Stimulated activated CD4-positive, alpha-beta T cell treated with anti-CD3 and anti-CD28 coated beads, Interleukin-1b, Interleukin-23, amount 100 ng/mL, for 4 hours (primary cell): ENCODE measurements around the gene CCDC134.
"Not testable (repeated sequence)": the region's sequence is repeated elsewhere in the genome, so short reads cannot be mapped to it uniquely, and the experiment has no call there.

Source experiments
- DNase-seq, 2 donors: peaks; one replicate each; pipeline ENCODE4 v3.0.0-alpha.2; 2020; ENCODE audit warnings: low read depth in 2 of 2

Gene CCDC134

DNA sequence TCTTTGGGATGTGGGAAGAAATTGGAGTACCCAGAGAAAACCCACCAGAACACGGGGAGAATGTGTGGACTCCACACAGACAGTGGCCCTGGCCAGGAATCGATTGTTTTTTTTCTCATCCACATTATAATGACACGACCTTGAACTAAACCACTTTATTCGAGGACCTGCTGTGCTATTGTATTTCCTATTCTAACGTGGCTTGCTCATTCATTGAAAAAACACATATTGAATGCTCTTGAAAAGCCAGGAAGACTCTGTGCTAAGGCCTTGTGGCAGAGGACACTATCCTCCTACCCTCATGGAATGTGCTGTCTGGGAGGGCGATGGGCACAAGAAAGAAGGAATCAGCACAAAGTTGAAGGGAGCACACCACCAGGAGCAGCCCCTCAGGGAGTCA is 23.3 kb downstream of the CCDC134 start:
- DNase-seq: no peak

DNA sequence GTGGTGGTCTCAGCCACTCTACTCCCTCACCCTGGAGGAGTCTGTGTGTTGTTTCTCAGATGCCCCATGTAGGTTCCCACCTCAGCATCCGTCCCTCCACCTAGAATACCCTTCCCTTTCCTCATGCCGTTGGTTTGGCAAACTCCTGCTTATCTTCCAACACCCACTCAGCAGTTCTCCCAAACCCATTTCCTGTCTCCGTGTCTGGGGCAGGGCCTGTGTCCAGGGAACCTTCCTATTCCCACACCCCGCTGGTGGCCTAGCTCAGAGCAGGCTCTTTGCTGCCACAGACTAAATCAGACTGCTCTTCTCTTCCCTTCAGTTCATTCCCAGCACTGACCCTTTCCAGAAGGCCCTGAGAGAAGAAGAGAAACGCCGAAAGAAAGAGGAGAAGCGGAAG is 24.9 kb downstream of the CCDC134 start:
- DNase-seq: no peak

DNA sequence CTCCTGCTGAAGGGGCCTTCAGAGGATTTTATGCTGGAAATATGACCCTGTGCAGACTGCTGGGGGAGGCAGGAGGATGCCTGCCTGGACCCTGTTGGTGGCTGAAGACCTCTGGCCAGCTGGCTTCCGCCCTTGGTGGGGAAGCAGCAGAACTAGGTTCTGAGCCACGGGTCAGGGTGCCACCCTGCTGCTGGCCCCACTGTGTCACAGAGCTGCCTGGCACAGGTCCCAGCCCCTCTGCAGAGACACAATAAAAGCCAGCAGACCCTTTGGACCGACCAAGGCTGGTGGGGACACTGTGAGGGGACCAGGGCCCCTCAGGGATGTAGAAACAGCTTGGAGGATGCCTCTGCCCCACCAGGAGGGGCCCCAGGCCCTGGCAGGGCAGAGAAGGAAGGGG is 25.5 kb downstream of the CCDC134 start:
- no peak for DNase-seq

DNA sequence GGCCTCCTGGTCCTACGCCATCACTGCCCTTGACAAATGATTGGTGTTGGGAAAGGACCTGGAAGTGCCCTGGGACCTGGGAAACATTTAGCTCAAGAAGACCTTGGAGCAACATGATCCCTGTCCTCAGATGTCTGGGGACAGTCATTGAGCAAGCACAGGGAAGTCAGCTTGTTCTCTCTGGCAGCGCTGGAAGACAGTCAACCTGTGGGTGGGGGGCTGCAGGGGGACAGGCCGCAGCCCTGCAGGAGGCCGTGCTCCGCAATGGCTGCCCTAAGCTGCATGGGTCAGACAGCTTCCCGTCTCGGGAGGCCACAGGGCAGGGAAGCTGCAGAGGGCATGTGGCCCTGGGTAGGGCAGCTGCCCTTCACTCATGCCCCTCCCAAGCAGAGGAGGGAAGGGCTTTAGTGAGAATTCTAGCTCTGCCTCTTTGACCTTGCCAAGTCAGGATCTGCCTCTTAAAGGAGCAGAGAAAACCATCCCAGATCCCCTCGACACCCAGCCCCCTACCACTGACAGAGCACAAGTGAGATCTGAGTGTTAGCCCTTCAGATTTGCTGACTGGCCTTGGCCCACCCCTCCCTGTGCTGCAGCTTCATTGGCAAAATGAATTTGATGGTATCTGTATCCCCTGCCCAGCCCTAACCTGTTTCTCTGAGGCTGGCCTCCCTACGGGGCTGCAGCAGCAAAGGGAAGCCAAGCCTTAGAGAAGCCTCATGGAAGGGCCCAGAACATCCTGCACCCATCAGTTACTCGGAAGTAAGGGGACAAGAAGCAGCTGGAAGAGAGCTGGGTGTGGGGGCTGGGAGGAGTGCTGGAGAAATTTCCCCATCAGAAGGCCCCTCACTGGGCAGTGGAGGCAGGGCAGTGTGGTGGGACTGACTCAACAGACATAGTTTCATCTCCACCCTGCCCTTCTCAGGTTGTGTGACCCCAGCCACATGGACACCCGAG is 26.2 kb downstream of the CCDC134 start:
- no peak for DNase-seq

DNA sequence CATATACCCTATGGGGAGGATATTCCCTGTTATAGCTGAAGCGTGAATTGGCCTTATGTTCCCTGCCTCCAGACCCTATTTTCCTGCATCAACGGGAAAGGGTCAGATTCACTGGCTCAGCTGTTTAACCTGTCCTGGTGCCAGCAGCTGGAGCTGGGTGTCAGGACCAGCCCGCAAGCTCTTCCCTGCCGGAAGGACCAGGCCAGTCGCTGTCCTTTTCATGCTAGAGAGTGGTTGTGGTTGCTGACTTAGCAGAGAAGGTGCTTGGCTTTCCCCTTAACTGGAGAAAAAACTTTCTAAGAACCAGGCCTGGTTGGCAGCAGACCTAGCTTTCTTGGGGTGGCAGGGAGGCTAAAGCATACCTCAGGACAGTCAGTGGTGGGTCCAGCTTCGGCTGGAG is 27.2 kb downstream of the CCDC134 start:
- DNase-seq: no peak

DNA sequence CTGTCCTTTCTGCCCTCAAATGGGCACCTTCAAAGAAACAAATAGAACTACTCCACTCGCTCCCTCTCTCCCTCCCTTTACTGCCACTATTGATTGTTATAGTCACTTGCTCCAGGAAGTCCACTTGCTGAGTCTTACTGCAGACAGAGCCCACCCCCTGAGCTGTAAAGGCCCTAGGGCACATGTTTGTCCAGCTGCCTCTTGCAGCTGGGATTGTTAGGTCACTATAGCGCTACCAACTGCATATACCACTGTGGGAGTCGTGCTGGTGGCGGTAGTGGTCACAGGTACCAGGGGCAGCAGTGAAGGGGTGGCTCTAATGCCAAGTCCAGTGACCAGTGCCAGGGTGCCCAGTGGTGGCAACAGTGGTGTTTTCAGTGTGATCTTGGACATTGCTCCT is 28.0 kb downstream of the CCDC134 start:
- no peak for DNase-seq

DNA sequence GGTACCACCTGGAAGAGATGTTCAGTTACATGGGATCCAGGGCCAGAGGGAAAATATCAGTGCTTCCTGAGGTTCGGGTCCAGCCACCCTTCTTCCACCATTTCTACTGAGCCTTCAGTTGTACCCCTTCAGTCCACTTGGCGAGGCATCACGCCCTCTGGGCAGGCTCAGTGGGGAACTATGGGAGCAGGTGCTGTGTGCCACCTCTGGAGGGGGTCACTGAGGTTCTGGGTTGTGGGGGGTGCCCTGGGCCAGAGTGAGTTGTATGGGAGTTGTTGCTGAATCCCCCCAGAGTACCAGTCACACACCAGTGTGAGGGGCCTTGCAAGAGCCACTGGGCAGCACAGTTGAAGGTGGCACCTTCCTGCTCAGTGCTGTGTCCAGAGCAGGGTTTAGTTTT is 29.7 kb downstream of the CCDC134 start:
- no peak for DNase-seq

DNA sequence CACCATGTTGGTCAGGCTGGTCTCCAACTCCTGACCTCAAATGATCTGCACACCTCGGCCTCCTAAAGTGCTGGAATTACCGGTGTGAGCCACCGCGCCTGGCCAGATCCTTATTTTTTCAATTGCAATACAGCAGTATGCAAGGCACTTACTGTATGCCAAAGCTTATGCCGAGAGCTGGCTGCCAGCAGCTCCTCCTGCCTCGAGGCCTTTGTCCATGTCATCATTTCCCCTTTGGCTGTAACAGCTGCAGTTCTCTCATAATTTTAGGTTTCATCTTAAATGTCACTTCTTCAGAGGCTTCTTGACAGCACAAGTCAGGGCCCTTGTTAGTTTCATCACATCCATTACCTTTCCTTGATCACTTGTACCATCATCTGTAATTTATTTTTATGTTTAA is 30.9 kb downstream of the CCDC134 start:
- no peak for DNase-seq

DNA sequence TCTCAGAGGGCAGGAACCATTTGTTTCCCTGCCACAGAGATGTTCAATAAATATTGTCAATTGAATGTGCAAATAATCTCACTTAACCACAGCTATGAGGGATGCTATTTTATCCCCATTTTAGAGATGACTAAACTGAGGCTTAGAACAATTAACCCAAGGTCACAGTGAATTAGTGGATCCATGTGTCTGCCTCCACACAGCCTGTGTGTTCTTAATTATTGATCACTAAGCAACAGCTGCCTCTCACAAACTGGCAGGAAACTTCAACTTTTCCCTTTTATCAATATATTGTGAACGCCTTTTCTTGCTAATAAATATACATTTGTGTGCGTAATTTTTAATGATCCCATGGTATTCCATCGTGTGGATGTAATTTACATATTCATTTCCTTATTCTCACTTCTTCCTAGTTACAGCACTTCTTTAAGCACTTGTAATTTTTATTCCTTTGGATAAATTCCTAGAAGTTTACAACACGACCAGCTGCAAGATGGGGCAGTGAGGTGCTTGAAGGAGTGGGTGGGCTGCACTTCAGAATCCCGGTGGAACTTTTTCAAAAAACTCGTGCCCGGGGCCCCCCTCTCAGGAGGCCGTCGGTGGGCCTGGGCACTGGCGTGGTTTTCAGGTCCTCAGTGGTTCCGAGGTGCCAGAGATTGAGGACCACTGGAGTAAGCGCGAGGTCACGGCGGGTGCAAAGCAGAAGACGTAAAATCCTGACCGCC is 31.5 kb downstream of the CCDC134 start:
- no peak for DNase-seq

DNA sequence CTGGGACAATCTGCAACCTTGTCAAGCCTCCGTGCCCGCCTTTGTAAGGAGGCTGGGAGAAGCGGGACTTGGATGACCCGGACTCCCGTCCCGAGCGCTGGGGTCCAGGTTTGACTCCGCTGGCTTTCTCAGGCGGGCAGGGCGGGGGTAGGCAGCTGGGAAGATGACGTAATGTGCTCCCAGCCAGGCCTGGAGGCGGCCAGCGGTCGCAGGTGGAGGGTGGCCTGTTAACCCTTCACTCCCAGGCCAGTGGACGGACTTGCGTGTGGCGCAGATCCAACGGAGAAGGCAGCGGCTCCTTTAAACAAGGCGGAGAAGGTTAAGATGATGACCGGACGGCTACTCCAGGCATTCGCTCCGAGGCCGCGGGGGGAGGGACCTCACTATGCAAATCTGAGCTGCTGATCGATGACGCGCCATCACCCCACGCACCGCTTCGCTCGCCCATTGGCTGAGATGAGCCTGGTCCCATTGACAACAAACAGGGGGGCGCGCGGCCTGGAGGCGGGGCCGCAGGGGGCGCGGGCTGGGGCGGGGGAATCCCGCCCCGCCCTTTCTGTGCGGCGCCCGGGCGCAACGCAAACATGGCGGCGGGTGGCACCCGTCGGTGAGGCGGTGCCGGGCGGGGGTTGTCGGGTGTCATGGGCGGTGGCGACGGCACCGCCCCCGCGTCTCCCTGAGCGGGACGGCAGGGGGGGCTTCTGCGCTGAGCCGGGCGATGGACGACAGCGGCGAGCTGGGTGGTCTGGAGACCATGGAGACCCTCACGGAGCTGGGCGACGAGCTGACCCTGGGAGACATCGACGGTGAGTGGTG is 32.3 kb downstream of the CCDC134 start, which contains the start of gene SREBF2:
TSS of gene SREBF2 (plus strand) at position 553 of the 816 bp plus-strand sequence. CDS start at position 719, 166 bp downstream.
- DNase-seq: peak; percentile 97

DNA sequence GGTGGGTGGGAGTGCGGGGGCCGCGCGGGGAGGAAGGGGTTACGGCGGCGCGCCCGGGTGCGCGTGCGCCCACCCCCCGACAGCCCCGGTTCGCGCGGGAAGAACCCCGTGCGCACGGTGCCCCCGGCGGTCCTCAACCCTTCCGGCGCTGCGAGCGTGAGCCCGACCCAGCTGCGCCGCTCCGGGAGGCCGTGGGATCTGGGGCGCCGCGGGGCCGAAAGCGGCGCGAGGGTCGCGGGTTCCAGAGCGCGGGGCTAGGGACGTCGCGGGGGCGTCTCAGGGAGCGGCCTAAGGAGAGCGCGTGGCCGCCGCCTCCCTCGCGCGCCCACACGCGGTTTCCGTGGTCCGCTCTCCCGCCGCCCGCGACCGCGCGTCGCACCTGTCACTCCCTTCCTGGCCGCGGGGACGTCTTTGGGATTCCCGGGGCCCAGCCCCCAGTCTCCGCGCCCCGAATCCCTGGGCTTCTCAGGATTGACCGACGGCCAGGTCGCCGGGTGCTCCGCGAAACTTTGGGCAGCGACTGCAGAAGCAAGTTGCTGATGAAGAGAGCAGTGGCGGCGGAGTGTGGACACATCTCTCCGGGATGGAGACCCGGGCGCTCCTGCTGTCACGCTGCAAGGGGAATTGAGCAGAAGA is 33.0 kb downstream of the CCDC134 start:
- peak in 1 of 2 donors; percentile 36 for DNase-seq

DNA sequence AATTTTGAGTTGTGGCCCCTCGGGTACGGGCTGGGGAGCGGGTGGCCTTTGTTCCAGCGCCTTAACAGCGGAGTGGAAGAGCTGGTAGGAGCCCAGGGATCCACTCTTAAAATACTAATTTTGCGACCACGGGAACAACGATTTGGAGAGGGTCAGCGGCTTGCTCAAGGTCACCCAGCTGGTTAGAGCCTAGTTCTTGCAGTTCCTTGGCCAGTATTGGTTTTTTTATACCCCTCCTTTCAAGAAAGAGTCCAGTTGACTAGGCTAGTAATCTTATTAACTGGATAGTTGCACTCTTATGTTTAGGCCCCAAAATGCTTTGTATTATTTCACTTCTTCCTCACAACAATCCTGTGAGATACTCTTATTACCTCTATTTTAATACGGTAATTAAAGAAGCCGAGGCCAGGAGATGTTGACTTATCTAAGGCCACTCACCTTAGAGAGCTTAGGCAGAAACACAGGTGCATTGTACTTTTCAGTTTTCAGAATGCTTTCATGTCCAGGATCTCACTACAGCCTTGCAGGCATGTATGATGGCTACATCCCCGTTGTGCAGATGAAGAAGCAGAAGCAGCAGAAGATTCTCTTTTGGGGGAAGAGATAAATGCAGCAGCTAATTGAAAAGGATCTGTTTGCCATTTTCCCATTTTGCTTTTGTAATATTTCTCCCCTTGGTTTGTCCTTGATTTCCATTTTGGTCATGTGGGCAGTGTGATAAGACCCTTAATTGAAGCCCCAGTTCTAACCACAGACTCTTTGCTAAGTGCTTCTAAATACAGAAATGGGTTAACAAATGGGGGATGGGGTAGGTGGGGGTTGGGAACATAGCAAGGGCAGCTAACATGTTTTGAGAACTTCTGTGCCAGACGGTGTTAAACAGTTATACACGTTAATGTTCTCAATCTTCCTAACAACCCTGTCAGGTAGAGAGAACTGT is 33.8 kb downstream of the CCDC134 start:
- DNase-seq: no peak

DNA sequence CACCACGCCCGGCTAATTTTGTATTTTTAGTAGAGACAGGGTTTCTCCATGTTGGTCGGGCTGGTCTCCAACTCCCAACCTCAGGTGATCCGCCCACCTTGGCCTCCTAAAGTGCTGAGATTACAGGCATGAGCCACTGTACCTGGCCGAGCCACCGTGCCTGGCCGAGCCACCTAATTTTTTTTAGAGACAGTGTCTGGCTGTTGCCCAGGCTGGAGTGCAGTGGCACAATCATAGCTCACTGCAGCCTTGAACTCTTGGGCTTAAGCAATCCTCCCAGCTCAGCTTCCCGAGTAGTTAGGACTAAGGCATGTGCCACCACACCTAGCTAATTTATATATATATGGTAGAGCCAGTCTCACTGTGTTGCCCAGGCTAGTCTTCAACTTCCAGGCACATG is 35.0 kb downstream of the CCDC134 start:
- DNase-seq: not testable (repeated sequence)

DNA sequence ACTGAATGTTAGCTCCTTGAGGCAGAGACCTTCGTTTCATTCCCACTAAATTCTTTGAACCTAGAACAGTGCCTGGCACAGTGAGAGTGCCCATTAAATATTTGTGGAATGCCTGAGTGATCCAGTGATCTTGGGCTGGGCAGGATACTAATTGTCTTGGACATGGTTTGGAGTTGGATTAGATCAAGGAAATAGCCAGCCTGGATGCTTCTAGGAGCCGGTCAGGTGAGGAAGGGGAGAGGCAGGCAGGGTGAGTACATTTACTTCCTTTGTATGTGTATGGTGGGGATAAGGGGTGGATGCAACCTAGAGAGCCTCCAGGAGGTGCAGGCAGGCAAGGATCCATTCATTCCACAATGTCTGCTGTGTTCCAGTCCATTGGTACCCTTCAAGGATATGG is 36.1 kb downstream of the CCDC134 start:
- DNase-seq: no peak

DNA sequence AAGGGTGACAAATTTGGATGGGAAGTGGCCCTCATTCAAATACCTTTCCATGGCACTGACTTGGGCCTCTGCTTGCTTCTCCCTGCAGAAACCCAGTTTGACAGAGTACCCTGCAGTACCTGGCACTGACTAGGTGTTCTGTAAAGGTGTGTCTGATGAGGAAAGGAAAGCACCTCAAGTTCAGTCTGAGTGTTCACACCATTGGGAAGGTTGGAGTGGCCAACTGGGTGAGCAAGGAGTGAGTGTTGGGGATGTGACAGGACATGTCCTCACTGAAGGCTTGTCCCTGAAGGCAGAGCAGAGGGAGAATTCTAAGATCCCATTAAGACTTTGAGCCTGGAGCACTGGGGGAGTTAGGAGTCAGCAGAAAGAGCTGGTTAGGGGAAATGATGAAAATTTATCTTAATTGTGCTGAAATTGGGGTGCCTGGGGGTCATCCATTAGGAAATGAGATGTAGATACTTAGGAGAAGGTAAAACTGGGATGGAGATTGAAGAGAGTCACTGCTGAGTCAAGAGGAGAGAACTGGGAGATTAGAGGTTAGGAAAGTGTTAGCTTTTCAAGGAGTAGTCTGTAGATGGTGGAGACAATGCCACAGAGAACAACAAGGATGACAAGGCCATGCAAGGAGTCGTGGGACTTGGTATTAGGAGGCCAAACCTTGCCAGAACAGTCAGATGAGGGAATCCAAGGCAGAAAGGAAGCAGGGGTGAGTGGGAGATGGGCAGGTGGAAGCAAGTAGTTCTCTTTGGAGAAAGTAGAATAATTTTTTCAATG is 38.6 kb downstream of the CCDC134 start:
- DNase-seq: no peak

DNA sequence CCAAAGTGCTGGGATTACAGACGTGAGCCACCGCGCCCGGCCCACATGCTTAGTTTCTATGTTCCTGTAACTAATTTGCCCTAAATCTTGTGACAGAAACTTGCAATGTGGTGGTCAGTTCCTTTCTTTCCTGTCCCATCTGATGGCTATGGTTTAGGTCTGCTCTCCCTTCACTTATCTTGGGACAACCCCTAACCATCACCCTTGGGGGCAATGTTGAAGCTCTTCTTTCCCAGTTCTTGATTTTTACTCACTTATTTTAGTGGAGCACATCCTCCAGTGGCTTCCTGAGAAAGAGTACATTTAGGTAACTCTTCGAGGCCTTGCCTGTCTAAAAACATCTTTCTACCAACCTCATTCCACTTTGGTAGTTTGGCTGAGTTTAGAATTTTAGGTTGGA is 39.7 kb downstream of the CCDC134 start:
- no peak for DNase-seq

DNA sequence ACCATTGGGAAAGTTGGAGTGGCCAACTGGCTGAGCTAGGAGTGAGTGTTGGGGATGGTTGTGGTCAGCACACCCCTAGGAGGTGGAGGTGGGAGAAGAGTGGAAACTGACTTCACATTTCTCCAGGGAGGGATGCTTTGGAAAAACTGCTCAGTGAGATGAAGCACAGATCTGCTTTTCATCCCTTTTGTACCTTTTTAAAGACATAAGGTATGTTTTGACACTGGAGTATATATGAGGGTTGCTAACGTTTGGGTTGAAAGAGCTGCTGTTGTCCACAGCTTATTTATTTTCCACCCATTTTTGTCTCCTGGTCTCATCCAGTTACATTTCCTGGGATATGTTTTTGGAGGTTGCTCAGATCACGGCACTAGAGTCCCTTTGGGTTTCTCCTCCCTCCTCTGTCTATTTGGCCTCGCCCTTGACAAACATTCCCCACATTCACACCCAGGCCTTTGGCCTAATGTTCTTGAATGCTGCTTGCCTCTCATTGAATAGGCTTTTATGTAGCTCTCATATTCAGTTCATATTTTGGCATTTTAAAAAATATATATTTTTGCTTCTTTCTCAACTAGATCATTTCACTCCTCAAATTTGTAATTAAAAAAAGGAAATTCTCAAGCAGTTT is 40.7 kb downstream of the CCDC134 start:
- no peak for DNase-seq

DNA sequence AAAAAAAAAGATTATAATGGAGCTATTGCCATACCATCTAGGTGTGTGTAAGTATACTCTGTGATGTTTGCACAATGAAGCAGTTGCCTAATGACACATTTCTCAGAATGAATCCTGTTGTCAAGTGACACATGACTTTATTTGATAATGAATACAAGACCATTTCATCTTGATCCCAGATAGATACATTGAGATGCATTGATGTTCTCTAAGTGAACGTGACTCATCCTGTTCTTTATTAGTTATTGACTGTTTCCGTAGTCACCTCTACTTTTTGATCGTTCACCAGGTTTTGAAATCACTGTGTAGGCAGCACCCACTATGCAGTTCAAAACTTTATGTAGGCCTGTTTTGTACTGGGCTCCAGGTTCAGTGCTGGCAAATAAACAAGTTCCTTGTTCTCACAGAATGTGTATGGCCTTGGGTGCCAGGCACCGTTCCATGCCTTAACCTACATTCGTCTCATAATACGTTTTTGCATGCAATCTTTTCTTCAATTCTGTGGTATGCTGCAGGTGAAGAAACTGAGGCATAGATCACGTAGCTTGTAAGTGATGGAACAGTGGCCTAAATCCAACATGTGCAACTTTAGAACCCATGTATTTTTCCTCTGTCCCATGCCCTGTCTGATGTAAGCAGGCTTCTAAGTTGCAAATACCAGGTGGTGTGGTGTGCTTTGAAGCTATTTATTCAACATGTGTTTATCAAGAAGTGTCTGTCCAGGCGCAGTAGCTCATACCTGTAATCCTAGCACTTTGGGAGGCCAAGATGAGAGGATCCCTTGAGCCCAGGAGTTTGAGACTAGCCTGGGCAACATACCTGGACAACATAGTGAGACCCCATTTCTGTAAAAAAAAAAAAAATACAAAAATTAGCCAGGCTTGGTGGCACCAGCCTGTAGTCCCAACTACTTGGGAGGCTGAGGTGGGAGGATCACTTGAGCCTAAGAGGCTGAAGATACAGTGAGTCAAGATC is 42.8 kb downstream of the CCDC134 start:
- DNase-seq: no peak
